ENCODE data around the gene FBXO45. TPM values are rescaled to one million over a fixed set of nuclear protein-coding genes. Genes with fewer than 3 reads are reported as not detected.
"Not testable (repeated sequence)": the region's sequence is repeated elsewhere in the genome, so short reads cannot be mapped to it uniquely, and the experiment has no call there.

The FBXO45 gene
- total RNA-seq, result 10 to 100 TPM; 11.0 to 16.4 TPM
- 20.4 TPM for polyA plus RNA-seq (ENCODE audit: insufficient read depth, low read depth, low replicate concordance)
- long read RNA-seq, donor 1, full-length matches to known transcripts, result 9 of 21 reads
- long read RNA-seq, donor 1, partial matches to known transcripts, result 12 of 21 reads
- long read RNA-seq, donor 1, other reads (novel, unspliced or antisense), result 0 of 21 reads
- long read RNA-seq, donor 2, full-length matches to known transcripts, result 10 of 15 reads
- long read RNA-seq, donor 2, partial matches to known transcripts, result 5 of 15 reads
- long read RNA-seq, donor 2, other reads (novel, unspliced or antisense), result 0 of 15 reads

GRCh38 chr3:196568246-196569002 lies at the start of gene FBXO45, which contains the start of gene WDR53:
FBXO45 (plus strand) TSS chr3:196568660; CDS start chr3:196568985, 325 bp downstream.
WDR53 (minus strand) TSS chr3:196568554; CDS start chr3:196561475, 7,079 bp downstream.
- no peaks in the 10 kb centered on the region for H3K36me3 ChIP-seq (ENCODE audit: low read depth, missing control alignments)
- no peaks in the 10 kb centered on the region for H3K9me3 ChIP-seq
- DNase-seq, result peak; percentile 96
- H3K4me1 ChIP-seq, result peaks cover 11% of the 10 kb centered on the region
- TF ChIP-seq CTCF (IDR thresholded peaks at IDR 0.05) (no peak), POLR2A (IDR thresholded peaks at IDR 0.05) (peak; percentile 36)
- no peaks in the 10 kb centered on the region for H3K27me3 ChIP-seq
- peak within 1 kb of the TSS; percentile 23 to 85 for H3K27ac ChIP-seq
- peak within 1 kb of the TSS; percentile 78 for H3K4me3 ChIP-seq
- intact Hi-C loops (cut with DNase I; ENCODE audit: low total_unique reads), result no loop called here
- WGBS, 2 donors, result 0% methylated on average over 18 to 59 of the region's 87 CpGs

GRCh38 chr3:196518966-196519717 lies 49.3 kb upstream of the FBXO45 start:
- TF ChIP-seq POLR2A (IDR thresholded peaks at IDR 0.05), result no peak
- TF ChIP-seq CTCF (IDR thresholded peaks at IDR 0.05), result peak in 2 of 3 experiments; percentile 41 to 43
- no peak overlapping the region for H3K27ac ChIP-seq
- no peak overlapping the region for H3K4me3 ChIP-seq
- H3K9me3 ChIP-seq, result peaks cover 5% of the 10 kb centered on the region
- DNase-seq, result peak; percentile 77
- no peaks in the 10 kb centered on the region for H3K27me3 ChIP-seq
- no peaks in the 10 kb centered on the region for H3K36me3 ChIP-seq (ENCODE audit: low read depth, missing control alignments)
- no peaks in the 10 kb centered on the region for H3K4me1 ChIP-seq
- 42 to 44% methylated on average over 12 of the region's 12 CpGs for WGBS, 2 donors
- intact Hi-C loops (cut with DNase I; ENCODE audit: low total_unique reads), result loop anchor here (10.0 kb wide), 1 partner anchor 264 kb away; no protein-coding TSS in a partner anchor

- 77 to 86% methylated on average over 5 of the region's 5 CpGs for WGBS, 2 donors
- peaks cover 5% of the 10 kb centered on the region for H3K9me3 ChIP-seq
These were observed 48.8 kb upstream of the FBXO45 start for GRCh38 chr3:196519718-196520082.

GRCh38 chr3:196521291-196521690 lies 47.2 kb upstream of the FBXO45 start:
- H3K27me3 ChIP-seq; intact Hi-C loops (cut with DNase I; ENCODE audit: low total_unique reads); H3K36me3 ChIP-seq (ENCODE audit: low read depth, missing control alignments); DNase-seq; H3K4me3 ChIP-seq; H3K9me3 ChIP-seq; H3K27ac ChIP-seq; H3K4me1 ChIP-seq: not testable (repeated sequence)
- 68 to 74% methylated on average over 12 of the region's 12 CpGs for WGBS, 2 donors

More at GRCh38 chr3:196519718-196520082, 48.8 kb upstream of the FBXO45 start:
- H3K36me3 ChIP-seq (ENCODE audit: low read depth, missing control alignments), result no peaks in the 10 kb centered on the region
- intact Hi-C loops (cut with DNase I; ENCODE audit: low total_unique reads), result loop anchor here (10.0 kb wide), 1 partner anchor 265 kb away; no protein-coding TSS in a partner anchor
- no peaks in the 10 kb centered on the region for H3K27me3 ChIP-seq
- no peak for DNase-seq
- no peaks in the 10 kb centered on the region for H3K4me1 ChIP-seq
- TF ChIP-seq POLR2A (IDR thresholded peaks at IDR 0.05) (no peak), CTCF (IDR thresholded peaks at IDR 0.05) (no peak)
- H3K27ac ChIP-seq, result no peak overlapping the region
- no peak overlapping the region for H3K4me3 ChIP-seq

GRCh38 chr3:196523841-196524240 lies 44.6 kb upstream of the FBXO45 start:
- H3K36me3 ChIP-seq (ENCODE audit: low read depth, missing control alignments), result no peaks in the 10 kb centered on the region
- no peak for DNase-seq
- no peaks in the 10 kb centered on the region for H3K4me1 ChIP-seq
- peaks cover 5% of the 10 kb centered on the region for H3K9me3 ChIP-seq
- intact Hi-C loops (cut with DNase I; ENCODE audit: low total_unique reads), result no loop called here
- H3K4me3 ChIP-seq, result no peak overlapping the region
- 94 to 98% methylated on average over 4 of the region's 4 CpGs for WGBS, 2 donors
- TF ChIP-seq CTCF (IDR thresholded peaks at IDR 0.05) (no peak), POLR2A (IDR thresholded peaks at IDR 0.05) (no peak)
- no peak overlapping the region for H3K27ac ChIP-seq
- no peaks in the 10 kb centered on the region for H3K27me3 ChIP-seq

All from testis (tissue), 5 donors.